ENCODE results near the gene KMT2B.

DNA sequence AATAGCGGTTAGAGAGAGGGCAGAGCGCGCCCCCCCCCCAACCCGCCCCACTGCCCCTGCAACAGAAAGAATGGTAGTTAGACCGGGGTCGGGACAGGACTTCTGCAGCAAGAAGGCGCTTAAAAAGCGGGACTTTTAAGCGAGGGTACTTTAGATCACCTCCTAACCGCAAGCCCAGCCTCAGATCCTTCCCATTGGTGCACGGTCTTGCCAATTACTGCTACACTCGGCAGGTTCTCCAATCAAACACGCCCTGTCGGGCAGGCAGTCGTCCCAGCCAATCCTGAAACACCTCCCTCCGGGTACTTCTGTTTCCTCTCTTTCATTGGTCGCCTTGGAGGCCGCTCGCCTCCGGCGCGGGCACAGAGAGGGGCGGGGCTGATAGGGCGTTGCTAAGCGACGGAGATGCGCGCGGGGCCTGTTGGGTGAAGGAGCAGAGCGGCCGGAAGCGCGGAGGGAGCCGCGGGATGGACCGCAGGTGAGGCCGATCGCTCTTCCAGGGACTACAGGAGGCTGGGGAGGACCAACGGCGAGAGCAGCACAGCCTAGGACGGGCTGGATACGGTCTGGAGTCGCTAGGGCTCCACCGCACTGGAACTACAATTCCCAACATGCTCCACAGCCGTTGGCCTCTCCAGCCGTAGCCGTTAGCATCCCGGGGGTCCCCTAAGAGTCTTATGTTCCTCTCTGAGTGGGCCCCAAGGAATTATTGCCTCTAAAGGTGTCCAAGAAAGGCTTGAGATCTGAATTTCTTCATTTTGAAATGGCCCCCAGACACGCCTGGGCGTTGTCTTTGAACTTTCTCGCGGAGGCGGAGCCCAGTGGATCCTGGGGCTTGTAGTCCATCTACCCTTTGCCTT, 40.2 kb downstream of the KMT2B start, which contains the start of gene PROSER3:
- peak; percentile 77 for TF ChIP-seq POLR2AphosphoS5 (IDR thresholded peaks at IDR 0.05; ENCODE audit: low read depth)
- TF ChIP-seq, protein P1, sequence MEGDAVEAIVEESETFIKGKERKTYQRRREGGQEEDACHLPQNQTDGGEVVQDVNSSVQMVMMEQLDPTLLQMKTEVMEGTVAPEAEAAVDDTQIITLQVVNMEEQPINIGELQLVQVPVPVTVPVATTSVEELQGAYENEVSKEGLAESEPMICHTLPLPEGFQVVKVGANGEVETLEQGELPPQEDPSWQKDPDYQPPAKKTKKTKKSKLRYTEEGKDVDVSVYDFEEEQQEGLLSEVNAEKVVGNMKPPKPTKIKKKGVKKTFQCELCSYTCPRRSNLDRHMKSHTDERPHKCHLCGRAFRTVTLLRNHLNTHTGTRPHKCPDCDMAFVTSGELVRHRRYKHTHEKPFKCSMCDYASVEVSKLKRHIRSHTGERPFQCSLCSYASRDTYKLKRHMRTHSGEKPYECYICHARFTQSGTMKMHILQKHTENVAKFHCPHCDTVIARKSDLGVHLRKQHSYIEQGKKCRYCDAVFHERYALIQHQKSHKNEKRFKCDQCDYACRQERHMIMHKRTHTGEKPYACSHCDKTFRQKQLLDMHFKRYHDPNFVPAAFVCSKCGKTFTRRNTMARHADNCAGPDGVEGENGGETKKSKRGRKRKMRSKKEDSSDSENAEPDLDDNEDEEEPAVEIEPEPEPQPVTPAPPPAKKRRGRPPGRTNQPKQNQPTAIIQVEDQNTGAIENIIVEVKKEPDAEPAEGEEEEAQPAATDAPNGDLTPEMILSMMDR (IDR thresholded peaks at IDR 0.05; ENCODE audit: insufficient read depth, low read length) = no peak
- TF ChIP-seq, protein P2, sequence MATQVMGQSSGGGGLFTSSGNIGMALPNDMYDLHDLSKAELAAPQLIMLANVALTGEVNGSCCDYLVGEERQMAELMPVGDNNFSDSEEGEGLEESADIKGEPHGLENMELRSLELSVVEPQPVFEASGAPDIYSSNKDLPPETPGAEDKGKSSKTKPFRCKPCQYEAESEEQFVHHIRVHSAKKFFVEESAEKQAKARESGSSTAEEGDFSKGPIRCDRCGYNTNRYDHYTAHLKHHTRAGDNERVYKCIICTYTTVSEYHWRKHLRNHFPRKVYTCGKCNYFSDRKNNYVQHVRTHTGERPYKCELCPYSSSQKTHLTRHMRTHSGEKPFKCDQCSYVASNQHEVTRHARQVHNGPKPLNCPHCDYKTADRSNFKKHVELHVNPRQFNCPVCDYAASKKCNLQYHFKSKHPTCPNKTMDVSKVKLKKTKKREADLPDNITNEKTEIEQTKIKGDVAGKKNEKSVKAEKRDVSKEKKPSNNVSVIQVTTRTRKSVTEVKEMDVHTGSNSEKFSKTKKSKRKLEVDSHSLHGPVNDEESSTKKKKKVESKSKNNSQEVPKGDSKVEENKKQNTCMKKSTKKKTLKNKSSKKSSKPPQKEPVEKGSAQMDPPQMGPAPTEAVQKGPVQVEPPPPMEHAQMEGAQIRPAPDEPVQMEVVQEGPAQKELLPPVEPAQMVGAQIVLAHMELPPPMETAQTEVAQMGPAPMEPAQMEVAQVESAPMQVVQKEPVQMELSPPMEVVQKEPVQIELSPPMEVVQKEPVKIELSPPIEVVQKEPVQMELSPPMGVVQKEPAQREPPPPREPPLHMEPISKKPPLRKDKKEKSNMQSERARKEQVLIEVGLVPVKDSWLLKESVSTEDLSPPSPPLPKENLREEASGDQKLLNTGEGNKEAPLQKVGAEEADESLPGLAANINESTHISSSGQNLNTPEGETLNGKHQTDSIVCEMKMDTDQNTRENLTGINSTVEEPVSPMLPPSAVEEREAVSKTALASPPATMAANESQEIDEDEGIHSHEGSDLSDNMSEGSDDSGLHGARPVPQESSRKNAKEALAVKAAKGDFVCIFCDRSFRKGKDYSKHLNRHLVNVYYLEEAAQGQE (IDR thresholded peaks at IDR 0.05; ENCODE audit: insufficient replicate concordance, low read depth) = no peak
